ENCODE results near the gene KCNMB4.

Gene KCNMB4, protein sequence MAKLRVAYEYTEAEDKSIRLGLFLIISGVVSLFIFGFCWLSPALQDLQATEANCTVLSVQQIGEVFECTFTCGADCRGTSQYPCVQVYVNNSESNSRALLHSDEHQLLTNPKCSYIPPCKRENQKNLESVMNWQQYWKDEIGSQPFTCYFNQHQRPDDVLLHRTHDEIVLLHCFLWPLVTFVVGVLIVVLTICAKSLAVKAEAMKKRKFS

GRCh38 chr12:70365648-70366518 is at the start of gene KCNMB4:
Gene KCNMB4 (plus strand): TSS chr12:70366290. CDS start chr12:70366735, 445 bp downstream.
- DNase-seq, result peak; percentile 68

DNA sequence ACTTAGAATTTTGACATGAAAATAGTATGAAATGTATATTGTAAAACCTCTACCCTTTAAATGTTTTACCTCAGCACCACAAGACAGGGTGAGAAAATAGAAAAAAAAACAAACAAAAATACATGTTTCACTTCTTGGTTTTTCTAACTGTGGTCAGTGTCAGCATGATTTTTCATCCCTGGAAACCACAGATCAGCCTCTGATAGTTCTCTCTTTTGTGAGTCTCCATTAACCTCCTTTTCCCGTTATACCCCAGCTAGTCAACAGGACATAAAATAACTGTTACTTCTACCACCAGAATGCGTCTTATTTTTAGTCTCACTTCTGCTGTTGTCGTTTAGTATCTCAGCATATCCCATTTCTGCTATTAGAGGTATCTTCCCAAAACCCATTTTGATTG is 48.3 kb upstream of the KCNMB4 start:
- no peak for DNase-seq

- no peak for DNase-seq
Measured at GRCh38 chr12:70319605-70320004, 46.5 kb upstream of the KCNMB4 start.

DNA sequence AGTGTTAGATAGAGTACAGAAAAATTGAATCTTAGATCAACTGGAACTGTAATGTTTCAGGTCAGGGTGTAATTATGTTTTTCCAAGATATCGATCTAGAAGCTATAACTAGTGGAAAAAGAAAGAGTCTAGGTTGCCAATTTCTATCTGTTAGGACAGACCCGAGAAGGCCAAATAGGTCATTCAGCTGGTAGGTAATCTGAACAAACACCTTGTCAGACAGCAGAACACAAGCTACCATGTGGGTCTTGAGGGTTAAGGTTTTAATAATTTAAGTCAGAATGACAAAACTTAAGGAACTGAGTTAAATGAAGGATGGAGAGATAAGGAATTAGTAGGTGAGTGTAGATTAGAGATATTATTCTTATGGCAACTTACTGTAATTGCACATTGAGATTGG is 44.9 kb upstream of the KCNMB4 start:
- DNase-seq, result no peak

DNA sequence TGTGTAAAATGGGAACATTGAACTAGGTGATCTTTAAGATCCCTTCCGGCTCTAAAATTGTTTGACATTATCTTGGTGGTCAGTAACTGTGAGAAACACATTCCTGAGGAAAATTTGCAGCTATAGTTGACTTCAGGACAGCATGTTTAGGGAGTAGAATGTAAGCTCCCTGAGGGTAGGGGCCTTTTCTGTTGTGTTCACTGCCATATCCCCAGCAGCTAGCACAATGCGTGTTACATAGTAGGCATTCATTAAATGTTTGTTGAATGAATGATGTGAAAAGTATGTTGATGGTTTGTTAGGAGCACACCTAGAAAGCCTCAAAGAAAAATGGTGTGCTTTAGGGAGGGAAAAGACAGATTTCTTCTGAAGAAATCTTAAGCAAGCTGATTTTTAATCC is 38.5 kb upstream of the KCNMB4 start:
- no peak for DNase-seq

- no peak for DNase-seq
Measured at GRCh38 chr12:70329728-70330127, 36.4 kb upstream of the KCNMB4 start.

DNA sequence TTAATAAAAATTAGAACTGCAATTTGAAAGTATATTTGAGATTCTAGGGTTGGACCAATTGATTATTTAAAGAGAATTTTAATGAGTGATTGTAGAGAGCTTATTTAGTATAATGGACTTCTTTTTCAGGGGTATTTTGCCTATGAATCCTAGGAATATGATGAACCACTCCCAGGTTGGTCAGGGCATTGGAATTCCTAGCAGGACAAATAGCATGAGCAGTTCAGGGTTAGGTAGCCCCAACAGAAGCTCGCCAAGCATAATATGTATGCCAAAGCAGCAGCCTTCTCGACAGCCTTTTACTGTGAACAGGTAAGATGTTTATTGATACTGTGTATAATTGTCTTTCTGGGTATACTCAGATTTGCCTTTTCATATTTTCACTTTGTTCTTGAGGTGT is 35.9 kb upstream of the KCNMB4 start:
- no peak for DNase-seq

DNA sequence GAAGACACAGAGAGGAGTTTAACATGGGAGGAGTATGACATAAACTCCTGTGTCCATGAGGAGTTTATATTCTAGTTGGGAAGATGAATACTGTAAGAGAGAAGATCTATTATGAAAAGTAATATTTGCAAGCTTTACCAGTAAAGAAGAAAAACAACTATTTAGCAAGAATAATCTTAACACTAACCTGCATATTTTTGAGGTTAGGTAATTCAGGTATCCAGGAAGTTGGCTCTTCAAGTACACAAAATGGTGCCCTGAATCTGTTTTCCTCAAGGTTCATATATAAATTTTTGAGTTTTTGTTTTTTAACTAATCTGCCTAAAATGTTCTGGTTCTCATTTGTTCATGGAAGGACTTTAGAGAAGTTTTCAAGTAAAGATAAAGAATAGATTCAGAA is 33.9 kb upstream of the KCNMB4 start:
- DNase-seq, result no peak

DNA sequence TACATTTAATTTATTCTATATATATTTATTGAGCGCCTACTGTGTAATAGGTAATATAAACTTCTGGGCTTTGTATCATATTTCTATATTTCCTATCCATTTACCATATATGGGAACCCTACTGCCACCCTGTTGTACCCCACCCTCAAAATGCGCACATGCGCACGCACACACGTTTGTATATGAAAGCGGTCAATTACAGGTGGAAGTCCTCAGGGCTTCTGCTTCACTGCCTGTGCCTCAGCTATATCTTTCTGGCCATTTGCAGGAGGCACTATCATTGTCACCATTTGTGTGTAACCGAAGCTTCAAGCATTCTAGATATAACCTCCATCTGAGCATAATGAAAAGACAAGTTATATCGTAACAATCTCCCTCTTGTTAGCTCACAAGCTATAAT is 31.3 kb upstream of the KCNMB4 start:
- DNase-seq, result no peak

- DNase-seq, result no peak
Measured at GRCh38 chr12:70338531-70338930, 27.6 kb upstream of the KCNMB4 start.

- DNase-seq, result no peak
Measured at GRCh38 chr12:70351076-70351475, 15.0 kb upstream of the KCNMB4 start.

- DNase-seq, result no peak
Measured at GRCh38 chr12:70353780-70354660, 12.1 kb upstream of the KCNMB4 start.

DNA sequence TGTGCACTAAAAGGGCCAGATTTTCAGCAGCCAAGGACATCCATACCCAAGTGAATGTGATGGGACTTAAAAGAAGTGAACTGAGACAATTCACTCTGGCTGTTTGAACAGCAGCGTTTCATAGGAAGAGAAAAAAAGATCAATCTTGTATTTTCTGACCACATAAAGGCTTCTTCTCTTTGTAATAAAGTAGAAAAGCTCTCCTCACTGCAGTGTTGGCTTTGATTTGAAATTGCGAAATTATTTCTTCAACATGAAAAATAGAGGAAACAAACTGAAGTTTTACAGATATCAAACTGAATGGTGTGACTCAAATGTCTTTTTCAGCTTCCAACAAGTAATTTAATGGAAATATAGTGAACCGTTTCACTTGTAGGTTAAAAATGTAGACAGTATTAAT is 11.3 kb upstream of the KCNMB4 start:
- DNase-seq, result no peak

- no peak for DNase-seq
Measured at GRCh38 chr12:70355972-70356371, 10.1 kb upstream of the KCNMB4 start.

DNA sequence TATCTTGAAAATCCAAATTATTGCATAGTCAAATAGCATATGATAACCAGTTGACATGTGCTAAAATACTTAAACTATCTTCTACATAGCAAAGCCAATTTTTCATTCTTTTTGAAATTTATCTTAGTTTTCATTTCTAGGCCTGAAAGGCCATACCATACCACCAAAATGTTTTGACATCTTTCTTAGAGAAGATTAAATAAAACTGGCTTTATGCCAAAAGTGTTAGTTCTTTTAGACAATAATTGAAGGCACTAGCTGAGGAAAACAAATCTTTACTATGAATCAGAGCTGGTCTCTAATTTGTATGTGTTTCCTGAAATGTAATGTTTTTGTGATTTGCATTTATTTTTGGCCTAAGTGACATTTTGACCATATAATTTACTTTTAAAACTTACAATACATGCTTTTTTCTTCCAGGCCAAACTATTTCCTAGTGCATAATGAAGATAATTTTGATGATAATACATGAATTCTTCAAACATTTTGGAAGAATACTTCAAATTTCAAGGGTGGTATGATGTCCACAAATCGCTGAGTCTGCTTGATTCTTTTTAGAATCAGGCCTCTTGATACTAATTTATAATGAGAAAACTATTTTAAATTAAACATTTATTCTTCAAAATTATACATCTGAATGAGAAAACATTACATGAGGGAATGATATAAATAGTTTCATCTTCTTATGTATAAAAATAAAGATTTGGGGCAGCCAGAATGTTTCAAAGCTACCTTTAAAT is 6.5 kb upstream of the KCNMB4 start:
- no peak for DNase-seq

- DNase-seq, result no peak
Measured at GRCh38 chr12:70360218-70360617, 5.9 kb upstream of the KCNMB4 start.

GRCh38 chr12:70364695-70365397 is 1.2 kb upstream of the KCNMB4 start:
- no peak for DNase-seq

- no peak for DNase-seq
Measured at GRCh38 chr12:70365398-70365647, 767 bp upstream of the KCNMB4 start.

GRCh38 chr12:70366581-70367257 is 629 bp downstream of the KCNMB4 start:
- DNase-seq, result peak; percentile 61

- no peak for DNase-seq
Measured at GRCh38 chr12:70367258-70368141, 1.4 kb downstream of the KCNMB4 start.

GRCh38 chr12:70372881-70373280 is 6.8 kb downstream of the KCNMB4 start:
- DNase-seq, result no peak
